Measurements from ENCODE around the gene GFRA1.
A peak's percentile ranks its signal among the peaks of the same experiment; 100 is the strongest.

Gene GFRA1

GRCh38 chr10:116272440-116273283, at the start of gene GFRA1:
GFRA1 (minus strand) TSS chr10:116273206; CDS start chr10:116272029, 1,177 bp downstream.
- DNase-seq: no peak

GRCh38 chr10:116316503-116316902, 43.5 kb upstream of the GFRA1 start:
- no peak for DNase-seq

- DNase-seq: no peak
Observed at GRCh38 chr10:116312548-116312947, 39.5 kb upstream of the GFRA1 start.

GRCh38 chr10:116311706-116312490, 38.9 kb upstream of the GFRA1 start:
- no peak for DNase-seq

- DNase-seq: peak in 1 of 2 experiments; percentile 1
Observed at GRCh38 chr10:116311016-116311415, 38.0 kb upstream of the GFRA1 start.

GRCh38 chr10:116307455-116307854, 34.4 kb upstream of the GFRA1 start:
- DNase-seq: no peak

- no peak for DNase-seq
Observed at GRCh38 chr10:116306847-116307246, 33.8 kb upstream of the GFRA1 start.

GRCh38 chr10:116304923-116305322, 31.9 kb upstream of the GFRA1 start:
- no peak for DNase-seq

GRCh38 chr10:116300542-116300941, 27.5 kb upstream of the GFRA1 start:
- no peak for DNase-seq

GRCh38 chr10:116298586-116298985, 25.6 kb upstream of the GFRA1 start:
- no peak for DNase-seq

- no peak for DNase-seq
Observed at GRCh38 chr10:116296291-116296721, 23.3 kb upstream of the GFRA1 start.

- no peak for DNase-seq
Observed at GRCh38 chr10:116292493-116292892, 19.5 kb upstream of the GFRA1 start.

- no peak for DNase-seq
Observed at GRCh38 chr10:116289652-116290051, 16.6 kb upstream of the GFRA1 start.

GRCh38 chr10:116287906-116288501, 15.0 kb upstream of the GFRA1 start:
- DNase-seq: no peak

GRCh38 chr10:116286626-116287200, 13.7 kb upstream of the GFRA1 start:
- no peak for DNase-seq

- no peak for DNase-seq
Observed at GRCh38 chr10:116281775-116282174, 8.8 kb upstream of the GFRA1 start.

- no peak for DNase-seq
Observed at GRCh38 chr10:116278846-116279245, 5.8 kb upstream of the GFRA1 start.

GRCh38 chr10:116276981-116277380, 4.0 kb upstream of the GFRA1 start:
- no peak for DNase-seq

GRCh38 chr10:116274064-116274904, 1.3 kb upstream of the GFRA1 start:
- no peak for DNase-seq

- no peak for DNase-seq
Observed at GRCh38 chr10:116271593-116272439, 1.2 kb downstream of the GFRA1 start.
